ENCODE data around the gene PERCC1. TPM values are rescaled to one million over a fixed set of nuclear protein-coding genes. Genes with fewer than 3 reads are reported as not detected.

PERCC1 gene
- total RNA-seq, 1 experiment from 2014 or later = not detected

DNA sequence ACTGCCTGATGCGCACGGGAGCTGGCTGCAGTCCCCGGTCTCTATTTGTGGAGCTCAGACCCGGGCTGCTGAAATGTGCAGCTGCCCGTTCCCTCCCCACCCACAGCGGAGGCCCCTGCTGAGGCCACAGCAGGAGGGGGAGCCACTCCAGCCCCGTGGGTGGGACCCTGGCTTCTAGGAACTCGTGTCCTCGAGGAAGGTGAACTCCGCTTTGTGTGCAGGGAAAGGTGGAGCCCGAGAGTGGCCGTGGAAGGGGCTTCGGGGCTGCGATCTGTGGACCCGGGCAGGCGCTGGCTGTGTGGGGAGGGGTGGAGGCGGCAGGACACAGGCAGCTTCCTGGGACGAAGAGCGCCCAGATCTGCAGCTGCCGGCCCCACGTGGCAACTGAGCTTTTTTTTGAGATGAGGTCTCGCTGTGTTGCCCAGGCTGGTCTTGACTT, 10.5 kb downstream of the PERCC1 start:
- intact Hi-C loops (cut with micrococcal nuclease; ENCODE audit: unreplicated experiment) = no loop called here
- Histone ChIP-seq H3K4me3 (ENCODE audit: low read depth, low read length, poor library complexity, severe bottlenecking) (no peak overlapping the region), H3K36me3 (ENCODE audit: insufficient read depth, low read length, poor library complexity, severe bottlenecking) (no peaks in the 10 kb centered on the region), H3K9me3 (ENCODE audit: low read depth, low read length, poor library complexity, severe bottlenecking) (no peaks in the 10 kb centered on the region), H3K4me1 (ENCODE audit: insufficient read depth, low read length, poor library complexity, severe bottlenecking) (no peaks in the 10 kb centered on the region), H3K27ac (ENCODE audit: low read depth, low read length, poor library complexity, severe bottlenecking) (no peak overlapping the region), H3K27me3 (replicated peaks; ENCODE audit: insufficient read depth, low read depth, low read length, poor library complexity) (no peaks in the 10 kb centered on the region)
- POLR2A ChIA-PET (ENCODE audit: low non-redundant PET) = no interaction called here
- DNase-seq (ENCODE audit: low spot score) = no peak
- no TSS peak for BruUV-seq (replicated peaks)
- TF ChIP-seq CTCF (conservative IDR thresholded peaks at IDR 0.05; ENCODE audit: low read depth, low read length) (no peak), EZH2 (IDR thresholded peaks at IDR 0.05; ENCODE audit: borderline replicate concordance, low read depth, low read length, poor library complexity, severe bottlenecking) (no peak)
- CTCF ChIA-PET = interaction anchor here (1.2 kb wide), 1 partner anchor 21 kb away, joined by 3 read pairs; the partner anchor contains the start of gene UQCC4

DNA sequence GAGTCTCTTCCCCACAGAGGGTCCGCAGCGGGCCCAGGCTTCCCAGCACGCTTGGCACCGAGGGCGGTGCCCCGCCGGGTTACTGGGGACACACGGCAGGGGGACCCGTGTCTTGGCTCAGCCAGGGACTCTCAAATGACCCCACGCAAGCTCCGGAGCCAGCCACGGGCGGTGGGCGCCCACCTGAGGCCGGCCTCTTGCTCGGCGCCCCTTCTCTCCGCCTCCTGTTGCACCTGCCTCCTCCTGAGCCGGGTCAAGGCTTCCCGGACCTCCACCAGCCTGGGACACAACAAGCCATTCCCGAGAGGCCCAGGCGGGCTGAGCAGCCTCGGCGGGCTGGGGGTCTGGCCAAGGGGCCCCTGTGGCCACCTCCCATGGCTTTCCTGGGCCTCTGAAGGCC, 11.8 kb downstream of the PERCC1 start:
- no peak for DNase-seq (ENCODE audit: low spot score)
- CTCF ChIA-PET = interaction anchor here (0.7 kb wide), 1 partner anchor 22 kb away, joined by 9 read pairs; no protein-coding TSS in a partner anchor
- TF ChIP-seq EZH2 (IDR thresholded peaks at IDR 0.05; ENCODE audit: borderline replicate concordance, low read depth, low read length, poor library complexity, severe bottlenecking) (no peak), CTCF (conservative IDR thresholded peaks at IDR 0.05; ENCODE audit: low read depth, low read length) (no peak)
- Histone ChIP-seq H3K27me3 (replicated peaks; ENCODE audit: insufficient read depth, low read depth, low read length, poor library complexity) (no peaks in the 10 kb centered on the region), H3K4me1 (ENCODE audit: insufficient read depth, low read length, poor library complexity, severe bottlenecking) (no peaks in the 10 kb centered on the region), H3K4me3 (ENCODE audit: low read depth, low read length, poor library complexity, severe bottlenecking) (no peak overlapping the region), H3K36me3 (ENCODE audit: insufficient read depth, low read length, poor library complexity, severe bottlenecking) (no peaks in the 10 kb centered on the region), H3K27ac (ENCODE audit: low read depth, low read length, poor library complexity, severe bottlenecking) (no peak overlapping the region), H3K9me3 (ENCODE audit: low read depth, low read length, poor library complexity, severe bottlenecking) (no peaks in the 10 kb centered on the region)
- POLR2A ChIA-PET (ENCODE audit: low non-redundant PET) = no interaction called here
- BruUV-seq (replicated peaks) = no TSS peak
- intact Hi-C loops (cut with micrococcal nuclease; ENCODE audit: unreplicated experiment) = no loop called here

GRCh38 chr16:1443403-1443973, 12.6 kb downstream of the PERCC1 start:
- no peak for DNase-seq (ENCODE audit: low spot score)
- no peak for TF ChIP-seq CTCF (conservative IDR thresholded peaks at IDR 0.05; ENCODE audit: low read depth, low read length)
- no peak for TF ChIP-seq EZH2 (IDR thresholded peaks at IDR 0.05; ENCODE audit: borderline replicate concordance, low read depth, low read length, poor library complexity, severe bottlenecking)
- intact Hi-C loops (cut with micrococcal nuclease; ENCODE audit: unreplicated experiment) = no loop called here
- Histone ChIP-seq H3K4me3 (ENCODE audit: low read depth, low read length, poor library complexity, severe bottlenecking) (no peak overlapping the region), H3K9me3 (ENCODE audit: low read depth, low read length, poor library complexity, severe bottlenecking) (no peaks in the 10 kb centered on the region), H3K27me3 (replicated peaks; ENCODE audit: insufficient read depth, low read depth, low read length, poor library complexity) (no peaks in the 10 kb centered on the region), H3K27ac (ENCODE audit: low read depth, low read length, poor library complexity, severe bottlenecking) (no peak overlapping the region), H3K36me3 (ENCODE audit: insufficient read depth, low read length, poor library complexity, severe bottlenecking) (no peaks in the 10 kb centered on the region), H3K4me1 (ENCODE audit: insufficient read depth, low read length, poor library complexity, severe bottlenecking) (no peaks in the 10 kb centered on the region)
- BruUV-seq (replicated peaks) = no TSS peak
- POLR2A ChIA-PET (ENCODE audit: low non-redundant PET) = interaction anchor here (0.6 kb wide), 1 partner anchor 179 kb away, joined by 4 read pairs; no protein-coding TSS in a partner anchor
- CTCF ChIA-PET = interaction anchor here (0.7 kb wide), 1 partner anchor 21 kb away, joined by 9 read pairs; no protein-coding TSS in a partner anchor

All from A673 (cell line).